Measurements from ENCODE around the gene TEK. TPM values are rescaled to one million over a fixed set of nuclear protein-coding genes. Genes with fewer than 3 reads are reported as not detected.

Gene TEK
- total RNA-seq, 2 donors from 2014 or later: 4.6 to 4.9 TPM

- Histone ChIP-seq H3K4me3 (no peak overlapping the region), H3K36me3 (replicated peaks in 1 of 2; ENCODE audit: insufficient read depth in 1 of 2, low read depth in 2 of 2) (no peaks in the 10 kb centered on the region), H3K4me1 (no peaks in the 10 kb centered on the region), H3K27ac (no peak overlapping the region), H3K27me3 (no peaks in the 10 kb centered on the region), H3K9me3 (no peaks in the 10 kb centered on the region)
- ATAC-seq: no peak
- intact Hi-C loops (cut with DNase I): no loop called here
- TF ChIP-seq POLR2A (IDR thresholded peaks at IDR 0.05) (no peak), CTCF (IDR thresholded peaks at IDR 0.05) (no peak)
- DNase-seq: no peak
- 35 to 62% methylated on average over 4 of the region's 4 CpGs for WGBS, 2 donors
Observed at GRCh38 chr9:27261517-27262211, 152.6 kb downstream of the TEK start.

GRCh38 chr9:27272103-27272502 lies 163.1 kb downstream of the TEK start:
- 77 to 85% methylated on average over 2 of the region's 2 CpGs for WGBS, 2 donors
- intact Hi-C loops (cut with DNase I): loop anchor here (10.0 kb wide), 1 partner anchor 237 kb away; no protein-coding TSS in a partner anchor
- Histone ChIP-seq H3K4me3 (no peak overlapping the region), H3K4me1 (no peaks in the 10 kb centered on the region), H3K27ac (no peak overlapping the region), H3K9me3 (no peaks in the 10 kb centered on the region), H3K27me3 (no peaks in the 10 kb centered on the region), H3K36me3 (replicated peaks in 1 of 2; ENCODE audit: insufficient read depth in 1 of 2, low read depth in 2 of 2) (no peaks in the 10 kb centered on the region)
- ATAC-seq: no peak
- no peak for DNase-seq
- no peak for TF ChIP-seq POLR2A (IDR thresholded peaks at IDR 0.05)
- TF ChIP-seq CTCF (IDR thresholded peaks at IDR 0.05): no peak

- ATAC-seq (no peak), DNase-seq (no peak)
- H3K27ac ChIP-seq: no peak overlapping the region
- WGBS, 2 donors: 34 to 42% methylated on average over 1 of the region's 1 CpG
- H3K4me3 ChIP-seq: no peak overlapping the region
- no peaks in the 10 kb centered on the region for H3K27me3 ChIP-seq
- no peaks in the 10 kb centered on the region for H3K9me3 ChIP-seq
- H3K4me1 ChIP-seq: no peaks in the 10 kb centered on the region
- intact Hi-C loops (cut with DNase I): loop anchor here (10.0 kb wide), 1 partner anchor 238 kb away; no protein-coding TSS in a partner anchor
- no peak for TF ChIP-seq POLR2A (IDR thresholded peaks at IDR 0.05)
- no peak for TF ChIP-seq CTCF (IDR thresholded peaks at IDR 0.05)
- no peaks in the 10 kb centered on the region for H3K36me3 ChIP-seq (replicated peaks in 1 of 2; ENCODE audit: insufficient read depth in 1 of 2, low read depth in 2 of 2)
Observed at GRCh38 chr9:27273186-27273585, 164.2 kb downstream of the TEK start.

- ATAC-seq (peak; percentile 55), DNase-seq (peak in 2 of 4 donors; percentile 9 to 13)
- no peak overlapping the region for H3K27ac ChIP-seq
- TF ChIP-seq POLR2A (IDR thresholded peaks at IDR 0.05) (no peak), CTCF (IDR thresholded peaks at IDR 0.05) (peak; percentile 36 to 85 (median 70))
- 34 to 37% methylated on average over 12 of the region's 12 CpGs for WGBS, 2 donors
- no peak overlapping the region for H3K4me3 ChIP-seq
- intact Hi-C loops (cut with DNase I): loop anchor here (10.0 kb wide), 1 partner anchor 242 kb away; no protein-coding TSS in a partner anchor
- H3K9me3 ChIP-seq: no peaks in the 10 kb centered on the region
- no peaks in the 10 kb centered on the region for H3K27me3 ChIP-seq
- no peaks in the 10 kb centered on the region for H3K36me3 ChIP-seq (replicated peaks in 1 of 2; ENCODE audit: insufficient read depth in 1 of 2, low read depth in 2 of 2)
- no peaks in the 10 kb centered on the region for H3K4me1 ChIP-seq
Observed at GRCh38 chr9:27276193-27277030, 167.4 kb downstream of the TEK start.
